ENCODE measurements around the gene SLC29A4. TPM values are rescaled to one million over a fixed set of nuclear protein-coding genes. Genes with fewer than 3 reads are reported as not detected.
"Not testable (repeated sequence)": the region's sequence is repeated elsewhere in the genome, so short reads cannot be mapped to it uniquely, and the experiment has no call there.

SLC29A4 gene
- total and polyA plus RNA-seq, 8 donors, result 6.6 to 74.9 (median 14.0) TPM

GRCh38 chr7:5315761-5316160 is 33.0 kb downstream of the SLC29A4 start:
- 93 to 97% methylated on average over 14 of the region's 14 CpGs for WGBS, 2 donors
- no peaks in the 10 kb centered on the region for H3K9me3 ChIP-seq
- no peak for FAIRE-seq
- H3K27me3 ChIP-seq, result no peaks in the 10 kb centered on the region
- H3K27ac ChIP-seq, result no peak overlapping the region
- H3K4me1 ChIP-seq, result no peaks in the 10 kb centered on the region
- no peak for ATAC-seq
- H3K36me3 ChIP-seq, result peaks cover 2 to 42% (median 9%) of the 10 kb centered on the region in 3 donors
- TF ChIP-seq, protein P1, sequence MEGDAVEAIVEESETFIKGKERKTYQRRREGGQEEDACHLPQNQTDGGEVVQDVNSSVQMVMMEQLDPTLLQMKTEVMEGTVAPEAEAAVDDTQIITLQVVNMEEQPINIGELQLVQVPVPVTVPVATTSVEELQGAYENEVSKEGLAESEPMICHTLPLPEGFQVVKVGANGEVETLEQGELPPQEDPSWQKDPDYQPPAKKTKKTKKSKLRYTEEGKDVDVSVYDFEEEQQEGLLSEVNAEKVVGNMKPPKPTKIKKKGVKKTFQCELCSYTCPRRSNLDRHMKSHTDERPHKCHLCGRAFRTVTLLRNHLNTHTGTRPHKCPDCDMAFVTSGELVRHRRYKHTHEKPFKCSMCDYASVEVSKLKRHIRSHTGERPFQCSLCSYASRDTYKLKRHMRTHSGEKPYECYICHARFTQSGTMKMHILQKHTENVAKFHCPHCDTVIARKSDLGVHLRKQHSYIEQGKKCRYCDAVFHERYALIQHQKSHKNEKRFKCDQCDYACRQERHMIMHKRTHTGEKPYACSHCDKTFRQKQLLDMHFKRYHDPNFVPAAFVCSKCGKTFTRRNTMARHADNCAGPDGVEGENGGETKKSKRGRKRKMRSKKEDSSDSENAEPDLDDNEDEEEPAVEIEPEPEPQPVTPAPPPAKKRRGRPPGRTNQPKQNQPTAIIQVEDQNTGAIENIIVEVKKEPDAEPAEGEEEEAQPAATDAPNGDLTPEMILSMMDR (IDR thresholded peaks at IDR 0.05), result no peak
- intact Hi-C loops (cut with DNase I), result no loop called here
- no peak overlapping the region for H3K4me3 ChIP-seq
- DNase-seq, result peak in 1 of 6 donors; percentile 55

DNA sequence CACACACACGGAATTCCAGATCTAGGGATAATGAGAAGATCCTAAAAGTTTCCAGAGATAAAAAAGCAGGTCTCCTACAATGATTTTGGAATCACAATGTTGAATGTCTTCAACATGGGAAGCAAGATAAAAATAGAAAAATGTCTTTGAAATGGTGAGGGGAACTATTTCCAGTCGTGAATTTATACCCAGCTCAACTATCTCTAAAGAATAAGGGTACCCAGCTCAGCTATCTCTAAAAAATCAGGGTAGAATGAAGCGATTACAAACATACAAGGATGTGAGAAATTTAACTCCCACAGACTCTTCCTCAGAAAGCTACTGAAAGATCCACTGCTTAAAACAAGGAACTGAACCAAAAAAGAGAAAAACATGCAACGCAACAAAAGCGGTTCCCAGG is 35.9 kb downstream of the SLC29A4 start:
- H3K9me3 ChIP-seq; ATAC-seq; H3K27me3 ChIP-seq; H3K4me1 ChIP-seq; FAIRE-seq; intact Hi-C loops (cut with DNase I); H3K27ac ChIP-seq; H3K4me3 ChIP-seq; DNase-seq: not testable (repeated sequence)
- peaks cover 2 to 26% (median 5%) of the 10 kb centered on the region in 3 donors for H3K36me3 ChIP-seq
- WGBS, 2 donors, result 96 to 97% methylated on average over 5 of the region's 5 CpGs

- FAIRE-seq, result no peak
- peak in 1 of 6 donors; percentile 33 for DNase-seq
- 97% methylated on average over 11 to 13 of the region's 13 CpGs for WGBS, 2 donors
- Histone ChIP-seq H3K9me3 (no peaks in the 10 kb centered on the region), H3K27me3 (no peaks in the 10 kb centered on the region), H3K27ac (no peak overlapping the region), H3K4me3 (no peak overlapping the region), H3K36me3 (peaks cover 0 to 36% (median 5%) of the 10 kb centered on the region in 3 donors), H3K4me1 (no peaks in the 10 kb centered on the region)
- TF ChIP-seq, protein P1 (IDR thresholded peaks at IDR 0.05), result no peak
- intact Hi-C loops (cut with DNase I), result no loop called here
- ATAC-seq, result no peak
Measured at GRCh38 chr7:5320391-5320790, 37.6 kb downstream of the SLC29A4 start.

DNA sequence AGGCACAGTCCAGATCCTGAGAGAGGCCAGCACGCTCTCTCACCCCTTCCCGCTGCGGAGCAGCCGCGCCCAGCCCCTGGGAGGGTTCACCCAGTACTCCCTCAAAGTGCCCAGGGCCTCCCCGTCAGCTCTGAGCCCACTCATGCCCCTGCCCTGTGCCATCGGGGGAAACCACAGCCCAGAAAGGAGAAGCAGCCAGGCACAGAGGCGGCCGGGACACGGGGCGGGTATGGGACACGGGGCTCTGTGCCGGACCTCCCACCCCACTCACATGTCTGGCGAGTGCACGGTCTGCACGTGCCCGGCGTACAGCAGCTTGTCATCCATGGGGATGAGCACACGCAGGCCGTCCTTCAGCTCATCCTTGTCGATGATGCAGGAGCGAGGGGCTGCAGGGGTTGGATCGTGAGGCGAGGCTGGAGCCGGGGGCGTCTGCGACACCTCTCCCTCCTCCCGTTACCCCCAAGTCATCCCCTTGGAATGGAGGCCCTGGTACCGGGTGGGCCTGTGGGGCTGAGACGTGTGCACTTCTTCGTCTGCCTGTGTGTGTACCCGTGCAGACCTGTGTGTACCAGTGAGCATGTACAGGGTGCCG is 38.2 kb downstream of the SLC29A4 start:
- Histone ChIP-seq H3K4me1 (no peaks in the 10 kb centered on the region), H3K36me3 (peaks cover 0 to 31% (median under 1%) of the 10 kb centered on the region in 3 donors), H3K27ac (no peak overlapping the region), H3K27me3 (no peaks in the 10 kb centered on the region), H3K4me3 (no peak overlapping the region), H3K9me3 (no peaks in the 10 kb centered on the region)
- FAIRE-seq (no peak), ATAC-seq (no peak), DNase-seq (peak in 1 of 6 donors; percentile 60)
- TF ChIP-seq, protein P1 (IDR thresholded peaks at IDR 0.05), result no peak
- WGBS, 2 donors, result 98 to 99% methylated on average over 33 of the region's 33 CpGs
- intact Hi-C loops (cut with DNase I), result no loop called here

- TF ChIP-seq, protein P1 (IDR thresholded peaks at IDR 0.05), result no peak
- ATAC-seq (no peak), DNase-seq (peak in 1 of 6 donors; percentile 71), FAIRE-seq (no peak)
- Histone ChIP-seq H3K4me3 (no peak overlapping the region), H3K4me1 (no peaks in the 10 kb centered on the region), H3K27me3 (no peaks in the 10 kb centered on the region), H3K27ac (no peak overlapping the region), H3K36me3 (peaks cover 0 to 26% (median 0%) of the 10 kb centered on the region in 3 donors), H3K9me3 (no peaks in the 10 kb centered on the region)
- 87 to 90% methylated on average over 27 to 29 of the region's 29 CpGs for WGBS, 2 donors
- intact Hi-C loops (cut with DNase I), result no loop called here
Measured at GRCh38 chr7:5322621-5323410, 40.1 kb downstream of the SLC29A4 start.

- H3K4me1 ChIP-seq; DNase-seq; H3K4me3 ChIP-seq; H3K27me3 ChIP-seq; H3K27ac ChIP-seq; H3K9me3 ChIP-seq; intact Hi-C loops (cut with DNase I); ATAC-seq; FAIRE-seq: not testable (repeated sequence)
- H3K36me3 ChIP-seq, result peaks cover 0 to 27% (median 0%) of the 10 kb centered on the region in 3 donors
- 88 to 94% methylated on average over 30 of the region's 31 CpGs for WGBS, 2 donors
Measured at GRCh38 chr7:5323800-5324781, 41.3 kb downstream of the SLC29A4 start.

Data from pancreas (tissue), 10 donors.